Measurements from ENCODE around the gene SRD5A1.
"Not testable (repeated sequence)": the region's sequence is repeated elsewhere in the genome, so short reads cannot be mapped to it uniquely, and the experiment has no call there.

The SRD5A1 gene

DNA sequence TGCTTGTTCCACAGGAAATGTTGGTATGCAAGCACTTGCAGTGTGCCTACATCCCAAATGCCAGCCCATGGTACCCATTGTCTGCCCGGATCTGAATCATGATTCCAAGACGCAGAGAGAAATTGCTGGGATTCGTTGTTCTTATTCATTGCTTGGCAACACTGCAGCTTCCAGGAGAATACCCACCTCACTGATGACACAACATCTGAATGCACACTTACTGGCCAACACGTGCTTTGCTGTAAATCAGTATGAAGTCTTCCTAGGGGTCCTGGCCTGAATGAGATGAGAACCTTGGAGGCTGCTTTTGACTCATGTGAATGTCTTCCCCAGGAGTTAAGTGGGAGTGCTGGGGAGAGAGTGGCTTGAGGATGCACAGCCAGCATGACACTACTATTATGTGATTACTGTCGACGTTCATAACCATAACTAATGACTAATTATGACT is 11.6 kb downstream of the SRD5A1 start:
- Histone ChIP-seq H3K36me3 (ENCODE audit: low read depth) (peaks cover 31% of the 10 kb centered on the region), H3K4me3 (ENCODE audit: severe bottlenecking) (no peak overlapping the region), H3K27ac (ENCODE audit: poor library complexity, severe bottlenecking) (no peak overlapping the region), H3K4me1 (ENCODE audit: insufficient read depth, poor library complexity, severe bottlenecking) (no peaks in the 10 kb centered on the region), H3K9me3 (ENCODE audit: severe bottlenecking) (no peaks in the 10 kb centered on the region), H3K27me3 (ENCODE audit: insufficient read depth, poor library complexity, severe bottlenecking) (no peaks in the 10 kb centered on the region)
- ATAC-seq (ENCODE audit: low read depth): no peak
- TF ChIP-seq, protein P1, sequence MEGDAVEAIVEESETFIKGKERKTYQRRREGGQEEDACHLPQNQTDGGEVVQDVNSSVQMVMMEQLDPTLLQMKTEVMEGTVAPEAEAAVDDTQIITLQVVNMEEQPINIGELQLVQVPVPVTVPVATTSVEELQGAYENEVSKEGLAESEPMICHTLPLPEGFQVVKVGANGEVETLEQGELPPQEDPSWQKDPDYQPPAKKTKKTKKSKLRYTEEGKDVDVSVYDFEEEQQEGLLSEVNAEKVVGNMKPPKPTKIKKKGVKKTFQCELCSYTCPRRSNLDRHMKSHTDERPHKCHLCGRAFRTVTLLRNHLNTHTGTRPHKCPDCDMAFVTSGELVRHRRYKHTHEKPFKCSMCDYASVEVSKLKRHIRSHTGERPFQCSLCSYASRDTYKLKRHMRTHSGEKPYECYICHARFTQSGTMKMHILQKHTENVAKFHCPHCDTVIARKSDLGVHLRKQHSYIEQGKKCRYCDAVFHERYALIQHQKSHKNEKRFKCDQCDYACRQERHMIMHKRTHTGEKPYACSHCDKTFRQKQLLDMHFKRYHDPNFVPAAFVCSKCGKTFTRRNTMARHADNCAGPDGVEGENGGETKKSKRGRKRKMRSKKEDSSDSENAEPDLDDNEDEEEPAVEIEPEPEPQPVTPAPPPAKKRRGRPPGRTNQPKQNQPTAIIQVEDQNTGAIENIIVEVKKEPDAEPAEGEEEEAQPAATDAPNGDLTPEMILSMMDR (IDR thresholded peaks at IDR 0.05; ENCODE audit: poor library complexity, severe bottlenecking): no peak
- no peak for DNase-seq (ENCODE audit: low spot score)

DNA sequence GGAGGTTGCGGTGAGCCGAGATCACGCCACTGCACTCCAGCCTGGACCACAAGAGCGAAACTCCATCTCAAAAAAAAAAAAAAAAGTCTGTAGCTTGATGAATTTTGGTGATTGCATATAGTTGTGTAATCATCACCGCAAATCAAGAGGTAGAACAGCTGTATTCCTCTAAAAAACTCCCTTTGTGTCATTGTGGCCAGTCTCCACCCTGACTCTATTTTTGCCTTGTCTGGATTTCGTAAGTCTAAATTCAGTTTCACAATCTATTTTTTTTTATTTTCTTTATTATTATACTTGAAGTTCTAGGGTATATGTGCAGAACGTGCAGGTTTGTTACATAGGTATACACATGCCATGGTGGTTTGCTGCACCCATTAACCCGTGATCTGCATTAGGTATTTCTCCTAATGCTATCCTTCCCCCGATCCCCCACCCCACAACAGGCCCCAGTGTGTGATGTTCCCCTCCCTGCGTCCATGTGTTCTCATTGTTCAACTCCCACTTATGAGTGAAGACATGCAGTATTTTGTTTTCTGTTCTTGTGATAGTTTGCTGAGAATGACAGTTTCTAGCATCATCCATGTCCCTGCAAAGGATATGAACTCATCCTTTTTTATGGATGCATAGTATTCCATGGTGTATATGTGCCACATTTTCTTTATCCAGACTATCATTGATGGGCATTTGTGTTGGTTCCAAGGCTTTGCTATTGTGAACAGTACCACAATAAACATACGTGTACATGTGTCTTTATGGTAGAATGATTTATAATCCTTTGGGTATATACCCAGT is 12.5 kb downstream of the SRD5A1 start:
- not testable (repeated sequence) for H3K4me3 ChIP-seq (ENCODE audit: severe bottlenecking); H3K27ac ChIP-seq (ENCODE audit: poor library complexity, severe bottlenecking); H3K9me3 ChIP-seq (ENCODE audit: severe bottlenecking); DNase-seq (ENCODE audit: low spot score); H3K27me3 ChIP-seq (ENCODE audit: insufficient read depth, poor library complexity, severe bottlenecking); H3K4me1 ChIP-seq (ENCODE audit: insufficient read depth, poor library complexity, severe bottlenecking); ATAC-seq (ENCODE audit: low read depth)
- peaks cover 29% of the 10 kb centered on the region for H3K36me3 ChIP-seq (ENCODE audit: low read depth)

DNA sequence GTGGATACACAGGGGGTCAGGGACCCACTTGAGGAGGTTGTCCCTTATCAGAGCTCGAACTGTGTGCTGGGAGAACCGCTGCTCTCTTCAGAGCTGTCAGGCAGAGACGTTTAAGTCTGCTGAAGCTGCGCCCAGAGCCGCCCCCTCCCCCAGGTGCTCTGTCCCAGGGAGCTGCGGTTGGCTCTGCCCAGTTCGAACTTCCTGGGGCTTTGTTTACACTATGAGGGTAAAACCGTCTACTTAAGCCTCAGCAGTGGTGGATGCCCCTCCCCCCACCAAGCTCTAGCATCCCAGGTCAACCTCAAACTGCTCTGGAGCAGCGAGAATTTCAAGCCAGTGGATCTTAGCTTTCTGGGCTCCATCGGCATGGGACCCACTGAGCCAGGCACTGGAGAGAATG is 15.9 kb downstream of the SRD5A1 start:
- Histone ChIP-seq H3K27ac (ENCODE audit: poor library complexity, severe bottlenecking) (no peak overlapping the region), H3K4me1 (ENCODE audit: insufficient read depth, poor library complexity, severe bottlenecking) (no peaks in the 10 kb centered on the region), H3K4me3 (ENCODE audit: severe bottlenecking) (no peak overlapping the region), H3K9me3 (ENCODE audit: severe bottlenecking) (no peaks in the 10 kb centered on the region), H3K36me3 (ENCODE audit: low read depth) (peaks cover 41% of the 10 kb centered on the region), H3K27me3 (ENCODE audit: insufficient read depth, poor library complexity, severe bottlenecking) (no peaks in the 10 kb centered on the region)
- TF ChIP-seq, protein P1 (IDR thresholded peaks at IDR 0.05; ENCODE audit: poor library complexity, severe bottlenecking): no peak
- DNase-seq (ENCODE audit: low spot score): no peak
- no peak for ATAC-seq (ENCODE audit: low read depth)

DNA sequence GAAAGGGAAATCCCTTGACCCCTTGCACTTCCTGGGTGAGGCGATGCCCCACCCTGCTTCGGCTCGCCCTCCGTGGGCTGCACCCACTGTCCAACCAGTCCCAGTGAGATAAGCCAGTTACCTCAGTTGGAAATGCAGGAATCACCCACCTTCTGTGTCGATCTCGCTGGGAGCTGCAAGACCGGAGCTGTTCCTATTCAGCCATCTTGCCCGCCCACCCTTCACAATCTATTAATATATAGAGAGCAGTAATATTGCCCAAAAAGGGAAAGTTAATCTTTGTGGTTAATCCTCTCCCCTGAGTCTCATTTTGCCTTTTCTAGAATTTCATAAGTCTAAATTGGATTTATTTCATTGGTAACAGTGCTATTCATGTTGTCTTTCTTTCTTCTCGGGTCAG is 16.4 kb downstream of the SRD5A1 start:
- DNase-seq (ENCODE audit: low spot score) (no peak), ATAC-seq (ENCODE audit: low read depth) (no peak)
- Histone ChIP-seq H3K4me3 (ENCODE audit: severe bottlenecking) (no peak overlapping the region), H3K27me3 (ENCODE audit: insufficient read depth, poor library complexity, severe bottlenecking) (no peaks in the 10 kb centered on the region), H3K36me3 (ENCODE audit: low read depth) (peaks cover 39% of the 10 kb centered on the region), H3K4me1 (ENCODE audit: insufficient read depth, poor library complexity, severe bottlenecking) (no peaks in the 10 kb centered on the region), H3K27ac (ENCODE audit: poor library complexity, severe bottlenecking) (no peak overlapping the region), H3K9me3 (ENCODE audit: severe bottlenecking) (no peaks in the 10 kb centered on the region)
- TF ChIP-seq, protein P1 (IDR thresholded peaks at IDR 0.05; ENCODE audit: poor library complexity, severe bottlenecking): no peak

DNA sequence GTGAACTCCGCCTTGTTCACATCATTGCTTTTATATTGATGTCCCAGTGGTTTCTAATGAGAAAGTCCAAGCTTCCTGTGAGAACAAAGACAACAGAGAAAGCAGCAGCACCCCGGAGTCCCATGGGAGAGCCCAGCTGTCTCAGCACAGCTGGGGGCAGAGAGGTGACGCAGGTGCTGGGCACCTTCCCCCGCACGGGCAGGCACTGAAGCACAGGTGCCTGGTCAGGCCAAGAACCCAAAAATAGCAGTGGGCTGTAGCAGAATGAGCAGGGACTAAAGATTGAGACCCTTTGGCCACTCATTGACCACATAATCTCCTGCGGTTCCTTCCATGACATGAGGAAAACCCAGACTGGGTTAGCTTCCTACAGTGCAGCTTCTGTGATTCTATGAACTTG is 18.8 kb downstream of the SRD5A1 start:
- TF ChIP-seq, protein P1 (IDR thresholded peaks at IDR 0.05; ENCODE audit: poor library complexity, severe bottlenecking): no peak
- Histone ChIP-seq H3K4me1 (ENCODE audit: insufficient read depth, poor library complexity, severe bottlenecking) (no peaks in the 10 kb centered on the region), H3K9me3 (ENCODE audit: severe bottlenecking) (no peaks in the 10 kb centered on the region), H3K27me3 (ENCODE audit: insufficient read depth, poor library complexity, severe bottlenecking) (no peaks in the 10 kb centered on the region), H3K27ac (ENCODE audit: poor library complexity, severe bottlenecking) (no peak overlapping the region), H3K4me3 (ENCODE audit: severe bottlenecking) (no peak overlapping the region), H3K36me3 (ENCODE audit: low read depth) (peaks cover 47% of the 10 kb centered on the region)
- ATAC-seq (ENCODE audit: low read depth): no peak
- DNase-seq (ENCODE audit: low spot score): no peak
